H1 (cell line): ENCODE data around the gene ARID1B. TPM values are rescaled to one million over a fixed set of nuclear protein-coding genes. Genes with fewer than 3 reads are reported as not detected.

ENCODE experiments used
- ATF3 ChIP-seq: IDR thresholded peaks from 2 replicates; pipeline ENCODE4 v1.6.1; 2011; ENCODE audit warnings: low read depth, mild to moderate bottlenecking, low read length; ENCODE audit not compliant: insufficient read depth
- CBX5 ChIP-seq: fragments of 300-800, 300-1000 bp; sonication (generic); IDR thresholded peaks from 2 replicates; pipeline ENCODE4 v1.7.1; 2016; ENCODE audit warnings: antibody characterized with exemption, low read length, low read depth
- CHD2 ChIP-seq: IDR thresholded peaks from 2 replicates; pipeline ENCODE4 v1.6.1; 2012; ENCODE audit warnings: low read length, improper control_type of control experiment
- E2F6 ChIP-seq: IDR thresholded peaks from 2 replicates; pipeline ENCODE4 v1.6.1; 2012; ENCODE audit warnings: inconsistent platforms
- EP300 ChIP-seq, 2 experiments: IDR thresholded peaks; 1 replicate in 1 of 2; 2 replicates in 1 of 2; pipeline ENCODE4 v1.6.1; 2011 to 2012; ENCODE audit warnings: low read depth in 2 of 2, low read length in 2 of 2, mild to moderate bottlenecking in 2 of 2, borderline replicate concordance in 1 of 2, inconsistent platforms in 1 of 2, moderate library complexity in 1 of 2
- EZH2 ChIP-seq: fragments of 200-600 bp; sonication (generic); IDR thresholded peaks from 2 replicates; pipeline ENCODE4 v1.7.1; 2012; ENCODE audit warnings: low read depth, mild to moderate bottlenecking, moderate library complexity, low read length, inconsistent platforms; ENCODE audit not compliant: severe bottlenecking
- HDAC2 ChIP-seq, 2 experiments: fragments of 300-600 bp in 1 of 2; sonication (generic) in 1 of 2; IDR thresholded peaks; 2 replicates each; pipeline ENCODE4 v1.6.1; 2011 to 2012; ENCODE audit warnings: low read depth in 2 of 2, low read length in 2 of 2, mild to moderate bottlenecking in 2 of 2, moderate library complexity in 2 of 2, borderline replicate concordance in 1 of 2, inconsistent platforms in 1 of 2
- HDAC6 ChIP-seq: IDR thresholded peaks from one replicate; pipeline ENCODE4 v1.7.1; 2012; ENCODE audit warnings: low read depth, mild to moderate bottlenecking, inconsistent platforms, low read length, moderate library complexity
- KDM1A ChIP-seq: fragments of 200-600, 300-600 bp; sonication (generic); IDR thresholded peaks from 2 replicates; pipeline ENCODE4 v1.7.1; 2016; ENCODE audit warnings: mild to moderate bottlenecking, low read length, borderline replicate concordance
- KDM4A ChIP-seq: IDR thresholded peaks from one replicate; pipeline ENCODE4 v1.7.1; 2012; ENCODE audit warnings: low read depth, mild to moderate bottlenecking, moderate library complexity, low read length, inconsistent platforms; ENCODE audit not compliant: severe bottlenecking
- NANOG ChIP-seq: IDR thresholded peaks from 2 replicates; pipeline ENCODE4 v1.6.1; 2011; ENCODE audit warnings: low read length, low read depth, mild to moderate bottlenecking, inconsistent platforms; ENCODE audit not compliant: insufficient read depth, poor library complexity, severe bottlenecking
- PHF8 ChIP-seq: fragments of 200-600 bp; sonication (generic); conservative IDR thresholded peaks from 2 replicates; pipeline ENCODE4 v1.7.1; 2012; ENCODE audit warnings: low read depth, mild to moderate bottlenecking, inconsistent platforms, low read length, moderate library complexity
- POLR2A ChIP-seq, 2 experiments: IDR thresholded peaks; 1 replicate in 1 of 2; 2 replicates in 1 of 2; pipeline ENCODE4 v1.6.1; 2011; ENCODE audit warnings: low read depth in 2 of 2, low read length in 2 of 2, mild to moderate bottlenecking in 2 of 2; ENCODE audit errors: control extremely low read depth in 1 of 2
- POLR2AphosphoS5 ChIP-seq: IDR thresholded peaks from 2 replicates; pipeline ENCODE4 v1.6.1; 2011; ENCODE audit warnings: low read depth, low read length
- SP4 ChIP-seq: IDR thresholded peaks from 2 replicates; pipeline ENCODE4 v1.6.1; 2012; ENCODE audit warnings: low read length, inconsistent platforms
- SRF ChIP-seq: IDR thresholded peaks from 2 replicates; pipeline ENCODE4 v1.6.1; 2011; ENCODE audit warnings: mild to moderate bottlenecking, low read depth, low read length, moderate library complexity
- TCF12 ChIP-seq: IDR thresholded peaks from 2 replicates; pipeline ENCODE4 v1.6.1; 2011; ENCODE audit warnings: low read depth, mild to moderate bottlenecking, low read length
- USF2 ChIP-seq: IDR thresholded peaks from 2 replicates; pipeline ENCODE4 v1.6.1; 2011; ENCODE audit warnings: low read length, improper control_type of control experiment
- YY1 ChIP-seq: IDR thresholded peaks from 2 replicates; pipeline ENCODE4 v1.6.1; 2011; ENCODE audit warnings: low read depth, mild to moderate bottlenecking, low read length
- polyA plus RNA-seq, 7 experiments: library from polyadenylated mRNA; depleted of rRNA in 3 of 7; stranded (reverse) in 5 of 7; unstranded in 2 of 7; fragments of >200 nt in 5 of 7; fragments of 200-250 nt in 2 of 7; gene quantifications; 1 replicate in 5 of 7; 2 replicates in 1 of 7; 4 replicates in 1 of 7; pipeline versions ENCODE4 v1.2.1 to v1.2.3, GENCODE V29; 2011 to 2013; ENCODE audit warnings: missing spikeins in 2 of 7, mixed read lengths in 2 of 7
- total RNA-seq: library from RNA; stranded (reverse); fragmentation: NEBNext Ultra II Directional; extraction: Animal tissue kit (Norgen Biotek cat#: 25700); gene quantifications from 2 replicates; pipeline ENCODE4 v1.2.1, GENCODE V29; 2021

ARID1B gene
- total and polyA plus RNA-seq, 2 of the 8 experiments (the other 6 are each of a cell fraction or from before 2014, with no cell fraction given), result 24.3 to 70.3 TPM

GRCh38 chr6:157089258-157089657 is 312.1 kb downstream of the ARID1B start (continued):
- TF ChIP-seq YY1 (peak; percentile 79), HDAC2 (IDR thresholded peaks at IDR 0.05; ENCODE audit: borderline replicate concordance in 1 of 2, low read depth in 2 of 2, low read length in 2 of 2) (peak in 1 of 2 experiments; percentile 78; a peak in 1 of 4 replicates), EP300 (IDR thresholded peaks at IDR 0.05; ENCODE audit: borderline replicate concordance in 1 of 2, low read depth in 2 of 2, low read length in 2 of 2) (peak; percentile 9 to 83; a peak in 2 of 3 replicates), SRF (no peak), TCF12 (peak; percentile 93; the same call in 1 of the 2 replicates), SP4 (peak; percentile 56), USF2 (no peak), EZH2 (no peak), CHD2 (peak; percentile 25; the same call in 1 of the 2 replicates), KDM1A (no peak), CBX5 (no peak), POLR2A (IDR thresholded peaks at IDR 0.05; ENCODE audit: control extremely low read depth in 1 of 2, low read depth in 2 of 2, low read length in 2 of 2) (no peak), NANOG (peak; percentile 16), KDM4A (no peak), HDAC6 (no peak), E2F6 (no peak), POLR2AphosphoS5 (peak; percentile 85), ATF3 (no peak), PHF8 (no peak)
